Keratinocyte (primary cell): ENCODE data around the gene ALDH1L1.

Experiments used
- CTCF ChIP-seq, 3 experiments: IDR thresholded peaks in 1 of 3; conservative IDR thresholded peaks in 1 of 3; optimal IDR thresholded peaks in 1 of 3; 2 replicates in 2 of 3; 3 replicates in 1 of 3; pipeline versions ENCODE3 to v1.5.1; 2011; ENCODE audit warnings: low read length in 3 of 3, mild to moderate bottlenecking in 3 of 3, moderate library complexity in 2 of 3, control low read depth in 1 of 3, inconsistent platforms in 1 of 3; ENCODE audit not compliant: insufficient read depth in 2 of 3; ENCODE audit errors: extremely low read depth in 1 of 3
- EZH2 ChIP-seq: IDR thresholded peaks from one replicate; pipeline ENCODE4 v1.6.1; 2012; ENCODE audit warnings: inconsistent platforms, mild to moderate bottlenecking, low read length, moderate library complexity

GRCh38 chr3:126098391-126098858, 82.0 kb downstream of the ALDH1L1 start:
- no peak for TF ChIP-seq CTCF (optimal IDR thresholded peaks at IDR 0.05 in 1 of 3, IDR thresholded peaks at IDR 0.05 in 1 of 3, conservative IDR thresholded peaks at IDR 0.05 in 1 of 3; ENCODE audit: extremely low read depth in 1 of 3, insufficient read depth in 2 of 3, low read length in 3 of 3)
- no peak for TF ChIP-seq EZH2
